SK-N-MC (cell line): ENCODE results near the gene UQCC2.

Source experiments
- EZH2 ChIP-seq: fragments of 200-600 bp; sonication (generic); IDR thresholded peaks from one replicate; pipeline ENCODE4 v1.6.1; 2017; ENCODE audit warnings: antibody characterized with exemption
- FOXP2 ChIP-seq: optimal IDR thresholded peaks from 2 replicates; pipeline ENCODE3; 2011; ENCODE audit warnings: mild to moderate bottlenecking, moderate library complexity; ENCODE audit not compliant: insufficient read depth; ENCODE audit errors: extremely low read length, control extremely low read depth
- POLR2AphosphoS5 ChIP-seq: IDR thresholded peaks from 2 replicates; pipeline ENCODE4 v1.6.1; 2012; ENCODE audit warnings: mild to moderate bottlenecking, low read depth, low read length, borderline replicate concordance

DNA sequence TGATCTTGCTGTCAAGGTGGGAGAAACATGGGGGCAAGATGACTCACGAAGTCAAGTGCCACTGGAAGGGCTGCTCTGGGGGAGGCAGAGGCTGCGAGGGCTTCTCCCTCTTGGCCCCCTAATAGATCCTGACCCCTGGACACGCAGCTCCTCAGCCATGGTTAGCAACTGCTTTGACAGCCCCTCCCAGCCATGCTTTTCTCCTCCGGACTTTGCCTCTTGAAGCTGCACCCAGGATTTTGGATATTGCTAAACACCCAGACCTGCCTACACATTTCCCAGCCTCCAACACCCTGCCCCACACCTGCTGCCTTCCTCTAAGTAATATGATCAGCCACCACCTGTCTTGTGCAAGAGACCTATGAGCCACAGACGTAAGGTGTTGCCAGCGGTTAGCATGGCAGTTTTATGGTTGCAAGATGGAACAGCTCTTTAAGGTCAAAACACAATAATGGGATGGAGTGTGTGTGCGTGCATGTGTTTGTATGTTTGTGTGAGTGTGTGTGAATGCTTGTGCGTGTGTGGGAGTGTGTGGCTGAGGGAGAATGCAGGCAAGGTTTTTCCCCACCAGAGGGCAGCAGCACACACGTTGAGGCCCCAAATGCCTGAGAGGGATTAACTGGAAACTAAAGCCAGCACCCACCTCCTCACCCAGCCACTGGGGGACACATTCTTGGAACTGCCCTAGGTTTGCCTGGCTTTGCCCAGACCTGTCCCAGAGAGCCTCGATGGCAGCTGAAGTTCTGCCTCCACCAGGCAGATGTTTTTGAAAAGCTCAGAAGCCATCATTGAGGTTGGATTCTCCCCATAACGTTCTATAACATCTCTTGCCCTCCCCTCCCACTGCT, 32.7 kb upstream of the UQCC2 start:
- no peak for TF ChIP-seq POLR2AphosphoS5
- no peak for TF ChIP-seq EZH2
- TF ChIP-seq FOXP2, result peak; percentile 22
